HG03135 (cell line): ENCODE measurements around the gene CAMK2B.

ENCODE experiments used
- ATAC-seq: cut with Tn5 transposase; IDR thresholded peaks from one replicate; pipeline ENCODE4 v1.9.1; 2021; ENCODE audit warnings: mild to moderate bottlenecking, moderate library complexity; ENCODE audit not compliant: unreplicated experiment

The CAMK2B gene

DNA sequence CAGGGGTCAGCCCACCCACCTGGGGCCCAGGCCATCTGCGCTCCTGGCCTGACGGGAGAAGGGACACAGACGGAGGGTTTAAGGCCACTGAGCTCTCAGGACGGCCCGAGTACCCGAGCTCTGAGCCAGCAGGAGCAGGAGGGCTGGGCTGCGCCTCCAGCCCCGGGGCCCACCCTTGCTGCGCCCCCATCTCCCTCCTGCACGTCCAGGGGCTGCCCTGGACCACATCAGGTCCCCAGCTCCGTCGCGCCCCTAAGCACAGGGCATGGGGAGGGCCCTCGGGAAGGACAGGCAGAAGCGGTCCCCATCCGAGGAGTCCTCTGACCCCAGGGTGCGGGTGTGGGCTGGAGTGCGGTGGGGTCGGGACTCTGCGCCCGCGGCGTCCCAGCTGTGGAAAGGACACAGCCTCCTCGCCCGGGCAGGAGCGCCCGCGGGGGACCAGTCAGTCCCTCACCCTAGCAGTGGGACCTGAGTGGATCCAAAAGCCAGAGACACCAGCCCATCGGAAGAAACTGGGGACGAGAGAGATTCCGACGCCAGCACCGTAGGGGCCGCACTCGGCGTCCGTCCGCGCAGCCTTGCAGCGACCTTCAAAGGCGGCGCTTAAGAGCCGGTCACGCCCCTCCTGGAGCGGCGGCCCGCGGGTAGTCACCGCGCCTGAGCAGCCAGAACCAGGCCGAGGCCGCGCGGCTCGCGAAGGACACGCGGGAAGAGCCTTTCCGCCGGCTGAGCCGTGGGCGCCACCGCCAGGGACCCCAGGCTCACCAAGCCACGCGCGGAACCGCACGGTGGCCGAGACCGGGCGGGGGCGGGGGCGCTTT, 15.9 kb downstream of the CAMK2B start:
- ATAC-seq = no peak

DNA sequence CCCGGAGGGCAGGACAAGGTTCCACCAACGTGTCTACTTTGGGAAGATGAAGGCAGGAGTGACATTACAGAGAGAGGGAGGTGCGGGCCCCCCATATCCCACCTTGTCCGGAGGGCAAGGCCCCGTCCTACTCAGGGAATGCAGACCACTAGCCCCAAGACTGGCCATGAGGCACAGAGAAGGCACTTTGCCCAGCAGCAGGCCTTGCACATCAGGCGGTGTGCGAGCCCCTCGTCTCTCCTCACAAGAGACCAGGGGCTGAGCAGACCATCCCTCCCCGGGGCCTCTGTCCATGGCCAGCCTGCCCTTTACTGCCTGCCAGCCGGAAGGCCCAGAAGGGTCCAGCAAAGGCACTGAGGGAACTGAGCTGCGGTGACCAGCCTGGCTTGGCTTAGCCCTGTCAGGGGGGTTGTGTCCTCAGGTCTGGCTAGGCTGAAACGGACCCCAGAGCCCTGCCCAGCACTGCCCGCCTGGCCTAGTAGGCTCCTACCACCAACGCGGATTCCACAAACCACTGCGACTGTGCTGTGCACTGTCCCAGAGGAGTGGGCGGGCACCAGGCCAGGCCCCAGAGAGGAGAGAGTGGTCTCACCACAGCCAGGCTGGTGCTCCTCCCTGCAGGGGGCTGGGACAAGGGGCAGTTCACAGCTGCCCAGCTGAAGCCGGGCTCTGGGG, 16.7 kb downstream of the CAMK2B start:
- no peak for ATAC-seq

DNA sequence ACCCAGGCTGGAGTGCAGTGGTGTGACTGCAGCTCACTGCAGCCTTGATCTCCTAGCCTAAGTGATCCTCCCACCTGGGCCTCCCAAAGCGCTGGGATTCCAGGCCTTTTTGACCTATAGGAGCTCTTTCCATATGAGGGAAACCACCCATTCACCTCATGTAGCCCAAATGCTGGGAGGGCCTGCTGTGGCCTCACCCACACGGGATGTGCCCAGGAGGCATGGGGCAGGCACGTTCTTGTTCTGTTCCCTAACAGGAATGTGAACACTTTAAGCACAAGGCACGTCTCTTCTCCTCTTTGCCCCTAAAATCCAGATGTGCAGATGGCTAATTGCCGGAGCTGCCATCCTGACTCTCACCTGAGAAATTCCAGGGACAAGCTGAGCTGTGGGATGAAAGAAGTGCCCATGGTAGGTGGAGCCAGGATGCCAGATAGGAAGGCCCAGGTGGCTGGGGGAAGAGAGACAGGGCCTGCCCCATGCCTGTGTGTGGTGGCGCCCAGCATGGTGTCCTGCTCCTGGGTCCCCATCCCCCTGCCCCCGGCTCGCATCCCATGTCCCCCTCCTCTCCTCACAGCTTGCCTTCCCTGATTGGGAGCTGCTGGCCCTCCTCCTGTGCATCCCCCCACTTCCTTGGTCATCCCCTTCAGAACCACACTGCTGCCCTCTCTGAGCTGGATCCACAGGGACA, 17.3 kb downstream of the CAMK2B start:
- no peak for ATAC-seq

- no peak for ATAC-seq
Observed at GRCh38 chr7:44307301-44307900, 18.0 kb downstream of the CAMK2B start.

GRCh38 chr7:44306606-44307005, 18.8 kb downstream of the CAMK2B start:
- ATAC-seq = no peak

- ATAC-seq = no peak
Observed at GRCh38 chr7:44305564-44306507, 19.6 kb downstream of the CAMK2B start.

DNA sequence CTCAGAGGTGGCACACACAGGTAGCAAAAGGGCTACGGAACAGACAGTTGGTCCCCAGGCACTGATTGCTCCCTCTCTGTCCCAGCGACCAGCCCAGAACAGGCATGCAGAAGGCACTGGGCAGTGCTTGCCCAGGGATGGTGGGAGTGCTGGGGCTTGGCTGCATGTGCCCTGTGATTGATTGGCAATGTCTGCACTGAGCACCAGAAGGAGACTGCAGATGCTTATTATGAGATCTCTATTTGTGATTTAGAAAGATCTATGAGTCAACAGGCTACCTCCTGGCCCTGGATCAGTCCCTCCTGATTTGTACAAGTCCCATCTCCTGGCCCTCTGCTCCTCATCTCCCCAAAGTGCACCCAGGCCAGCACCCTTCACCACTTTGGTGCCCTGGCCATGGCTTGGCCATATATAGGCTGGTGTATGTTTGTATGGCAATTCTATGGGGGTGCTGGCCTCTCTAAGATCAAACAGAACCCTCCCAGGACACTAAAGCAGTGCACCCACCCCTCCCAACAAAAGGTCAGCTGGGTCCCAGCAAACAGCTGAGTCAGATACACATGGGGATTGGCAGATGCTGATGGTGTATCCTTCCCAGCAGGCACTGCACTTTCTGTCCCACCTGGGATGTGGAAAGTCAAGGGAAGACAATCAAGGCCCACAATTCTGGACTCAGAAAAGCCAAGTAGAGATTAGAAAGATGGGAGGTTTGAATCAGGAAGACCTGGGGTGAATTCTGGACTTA, 30.9 kb downstream of the CAMK2B start:
- no peak for ATAC-seq

- ATAC-seq = no peak
Observed at GRCh38 chr7:44293561-44294324, 31.7 kb downstream of the CAMK2B start.

DNA sequence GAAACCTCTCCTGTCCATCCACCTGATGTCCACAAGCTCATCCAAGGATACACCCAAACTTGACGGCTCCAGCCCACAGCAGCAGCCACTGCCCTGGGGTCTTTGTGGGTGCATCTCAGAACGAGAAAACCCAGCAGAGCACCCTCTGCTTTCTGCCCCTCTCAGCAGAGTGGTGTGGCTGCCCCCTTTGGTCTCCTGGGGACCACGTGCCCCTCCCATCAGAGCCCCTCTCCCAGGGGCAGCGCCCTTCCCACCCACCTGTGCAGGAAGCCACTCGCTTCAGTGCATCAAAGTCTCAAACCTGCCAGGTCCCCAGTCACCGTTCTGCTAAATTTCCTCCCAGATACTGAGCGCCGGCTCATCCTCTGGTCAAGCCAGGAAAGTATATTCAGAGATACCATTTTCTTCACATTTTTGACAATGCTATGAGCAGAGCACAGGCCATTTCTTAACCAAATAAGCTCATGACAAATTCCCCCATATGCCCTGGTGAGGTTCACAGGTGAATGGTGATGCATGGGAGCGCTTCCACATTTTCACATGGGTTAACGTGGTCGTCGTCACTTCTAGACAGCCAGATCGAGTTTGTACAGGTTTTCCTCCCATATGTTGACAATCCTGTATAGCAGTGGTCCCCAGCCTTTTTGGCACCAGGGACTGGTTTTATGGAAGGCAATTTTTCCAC, 32.4 kb downstream of the CAMK2B start:
- ATAC-seq = no peak

DNA sequence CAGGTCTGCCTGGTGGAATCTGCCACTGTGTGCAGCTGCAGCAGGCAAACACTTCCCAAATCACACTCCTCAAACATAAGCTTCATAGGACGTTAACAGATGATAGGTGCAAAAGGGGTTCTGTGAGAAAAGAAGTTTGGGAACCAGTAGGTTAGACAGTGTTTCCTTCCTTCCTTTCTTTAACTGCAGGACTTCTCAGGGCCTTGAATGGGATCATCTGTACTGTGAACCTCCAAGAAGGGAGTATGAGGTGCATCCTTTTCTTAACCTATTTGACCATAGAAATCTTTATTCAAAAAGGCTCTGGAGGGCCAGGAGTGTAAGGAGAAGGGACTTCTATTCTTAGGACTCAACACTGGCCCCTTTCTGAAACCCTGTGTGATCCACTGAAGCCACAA, 33.0 kb downstream of the CAMK2B start:
- no peak for ATAC-seq

DNA sequence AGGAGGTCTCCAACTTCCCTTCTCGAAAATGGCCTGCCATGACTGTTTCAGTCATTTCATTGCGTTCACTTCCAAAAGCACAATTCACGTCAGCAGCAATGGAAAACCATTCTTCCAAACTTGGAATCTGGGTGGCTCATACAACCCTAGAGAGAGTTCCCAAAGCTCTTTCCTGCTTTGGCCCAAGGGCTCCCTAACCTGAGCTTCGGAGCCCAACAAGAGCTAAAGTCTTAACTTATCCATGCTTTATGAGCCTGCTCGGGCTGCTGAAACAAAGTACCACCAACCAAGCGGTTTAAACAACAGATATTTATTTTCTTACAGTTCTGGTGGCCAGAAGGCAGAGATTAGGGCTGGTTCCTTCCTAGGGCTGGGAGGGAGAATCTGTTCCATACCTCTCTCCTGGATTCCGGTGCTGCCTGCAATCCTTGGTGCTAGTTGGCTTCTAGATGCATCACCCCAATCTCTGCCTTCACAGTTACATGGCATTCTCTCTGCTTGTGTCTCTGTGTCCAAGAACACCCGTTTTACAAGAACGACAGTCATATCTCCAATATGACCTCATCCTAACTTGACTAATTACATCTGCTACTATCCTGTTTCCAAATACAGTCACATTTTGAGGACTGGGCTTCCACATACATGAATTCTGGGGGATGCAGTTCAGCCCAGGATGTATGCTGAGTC, 33.5 kb downstream of the CAMK2B start:
- no peak for ATAC-seq

GRCh38 chr7:44291066-44291732, 34.2 kb downstream of the CAMK2B start:
- no peak for ATAC-seq

DNA sequence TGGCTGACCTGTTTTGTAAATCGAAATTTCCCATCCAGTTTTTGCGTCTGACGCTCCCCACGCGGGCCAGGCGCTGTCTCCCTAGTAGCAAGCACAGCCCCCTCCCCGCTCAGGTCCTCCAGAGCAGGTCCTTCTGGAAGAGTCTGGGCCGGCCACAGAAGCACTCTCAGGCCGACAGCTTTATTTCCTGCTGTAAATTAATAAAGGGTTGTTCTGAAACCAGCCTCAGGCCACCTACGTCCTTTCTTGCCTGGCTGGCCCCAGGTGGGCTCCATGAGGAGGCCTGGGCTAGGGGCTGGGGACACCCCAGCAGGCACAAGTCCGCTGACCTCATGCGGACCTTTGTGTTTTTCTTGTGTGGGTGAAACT, 35.2 kb downstream of the CAMK2B start:
- no peak for ATAC-seq

DNA sequence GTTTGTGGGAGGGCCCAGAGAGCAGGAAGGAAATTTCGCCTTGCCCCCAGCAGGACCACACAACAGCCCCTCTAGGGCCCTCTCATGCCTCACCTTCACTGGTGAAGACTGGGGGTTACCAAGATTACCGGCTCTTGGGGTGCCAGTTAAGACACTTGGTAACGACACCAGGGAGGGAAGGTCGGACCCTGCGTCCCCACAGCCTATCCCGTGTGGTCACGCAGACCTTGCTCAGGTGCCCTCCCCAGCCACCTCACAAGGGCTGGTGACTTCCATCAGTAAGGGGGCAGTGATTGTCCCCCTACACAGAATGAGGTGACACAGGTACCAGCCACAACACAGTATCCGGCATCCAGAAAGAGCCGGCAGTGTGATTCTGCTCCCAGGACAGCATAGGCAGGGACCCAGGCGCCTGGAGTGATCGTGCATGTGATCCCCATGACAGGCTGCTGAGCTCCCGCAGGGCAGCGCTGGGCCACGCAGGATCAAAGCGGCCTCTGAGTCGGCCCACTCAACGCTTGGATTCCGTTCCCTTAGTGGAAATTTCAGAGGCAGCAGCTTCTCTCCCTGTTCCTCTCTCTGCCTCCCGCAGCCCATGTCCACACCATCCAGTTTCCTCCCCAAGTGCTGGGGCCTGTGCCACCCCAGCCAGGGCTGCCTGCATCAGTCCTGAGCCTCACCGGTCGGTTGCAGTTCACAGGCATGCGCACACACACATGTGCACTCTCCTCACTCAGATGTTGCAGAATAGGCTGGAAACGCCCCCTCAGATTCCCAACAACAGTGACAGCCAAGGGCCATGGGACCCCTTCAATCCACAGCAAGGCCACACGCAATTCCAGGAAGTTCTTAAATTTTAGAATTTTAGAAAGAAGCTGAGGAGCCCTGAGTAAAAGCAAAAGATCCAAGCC, 35.8 kb downstream of the CAMK2B start:
- ATAC-seq = no peak

GRCh38 chr7:44288811-44289340, 36.5 kb downstream of the CAMK2B start:
- no peak for ATAC-seq

DNA sequence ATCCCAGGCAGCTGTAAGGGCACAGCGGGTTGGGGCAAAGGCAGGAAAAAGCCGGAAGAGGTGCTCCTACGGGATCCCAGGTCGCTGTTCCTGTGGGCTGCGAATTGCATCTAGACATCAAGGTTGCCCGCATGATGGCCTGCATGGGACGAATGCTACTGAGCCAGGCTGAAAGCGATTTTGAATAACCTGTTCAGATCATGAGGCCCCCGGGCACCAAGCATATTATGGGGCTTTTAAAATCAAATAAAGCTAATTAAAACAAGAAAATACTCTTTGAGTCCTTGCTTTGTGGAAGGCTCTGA, 37.1 kb downstream of the CAMK2B start:
- ATAC-seq = no peak
